Smooth muscle cell (in vitro differentiated cells): ENCODE measurements around the gene USP12. TPM values are rescaled to one million over a fixed set of nuclear protein-coding genes. Genes with fewer than 3 reads are reported as not detected.

Experiments
- DNase-seq: peaks from one replicate; lab custom pipeline; 2025; ENCODE audit not compliant: unreplicated experiment; lab: John Stamatoyannopoulos, UW
- H2AFZ ChIP-seq: fragments of 200-600 bp; sonication (generic); 2 replicates; pipeline ENCODE4 v1.6.0; 2016; ENCODE audit warnings: antibody characterized with exemption, low read depth, mild to moderate bottlenecking
- H3F3A ChIP-seq: fragments of 200-600 bp; sonication (generic); 2 replicates; pipeline ENCODE4 v1.6.0; 2017; ENCODE audit warnings: antibody characterized with exemption, low read depth
- H3K27ac ChIP-seq: fragments of 200-600 bp; sonication (generic); 2 replicates; pipeline ENCODE4 v1.5.1; 2016; ENCODE audit warnings: low read depth, mild to moderate bottlenecking
- H3K27me3 ChIP-seq: fragments of 200-600 bp; sonication (generic); 2 replicates; pipeline ENCODE4 v1.6.1; 2016; ENCODE audit warnings: low read depth, mild to moderate bottlenecking
- H3K36me3 ChIP-seq: fragments of 200-600 bp; sonication (generic); 2 replicates; pipeline ENCODE4 v1.5.1; 2016; ENCODE audit warnings: low read depth
- H3K4me1 ChIP-seq: fragments of 200-600 bp; sonication (generic); 2 replicates; pipeline ENCODE4 v1.5.1; 2016; ENCODE audit warnings: low read depth
- H3K4me2 ChIP-seq: fragments of 200-600 bp; sonication (generic); 2 replicates; pipeline ENCODE4 v1.6.0; 2016; ENCODE audit warnings: mild to moderate bottlenecking
- H3K4me3 ChIP-seq: fragments of 200-600 bp; sonication (generic); 2 replicates; pipeline ENCODE4 v1.5.1; 2016; ENCODE audit warnings: mild to moderate bottlenecking
- H3K79me2 ChIP-seq: fragments of 200-600 bp; sonication (generic); 2 replicates; pipeline ENCODE4 v1.6.0; 2016; ENCODE audit warnings: low read depth, mild to moderate bottlenecking
- H3K9ac ChIP-seq: fragments of 200-600 bp; sonication (generic); 2 replicates; pipeline ENCODE4 v1.6.0; 2016; ENCODE audit warnings: low read depth
- H3K9me3 ChIP-seq: fragments of 200-600 bp; sonication (generic); replicated peaks from 2 replicates; pipeline ENCODE4 v1.5.1; 2016; ENCODE audit warnings: low read depth
- H4K20me1 ChIP-seq: fragments of 200-600 bp; sonication (generic); 2 replicates; pipeline ENCODE4 v1.6.0; 2016; ENCODE audit warnings: low read depth
- WGBS: methylation state at CpG from one replicate; pipeline ENCODE4 v1.1.7; 2016; ENCODE audit warnings: low lambda C conversion rate; 5-methylcytosine and 5-hydroxymethylcytosine counted together
- polyA plus RNA-seq: library from polyadenylated mRNA; unstranded; fragments of >200 nt; fragmentation: Nextera tagmentation; extraction: Ambion mirVana; gene quantifications from 2 replicates; pipeline ENCODE4 v1.2.1, GENCODE V29; 2016
- total RNA-seq: library from RNA; depleted of rRNA; stranded (reverse); fragments of >200 nt; gene quantifications from 2 replicates; pipeline ENCODE4 v1.2.3, GENCODE V29; 2014
- TF ChIP-seq, protein P1 (sequence below): fragments of 200-600 bp; sonication (generic); IDR thresholded peaks from 2 replicates; pipeline ENCODE4 v1.5.1; 2017; ENCODE audit warnings: borderline replicate concordance, mild to moderate bottlenecking, antibody characterized with exemption; ENCODE audit not compliant: insufficient read depth, poor library complexity, severe bottlenecking

Gene USP12
- total and polyA plus RNA-seq, 2 experiments from 2014 or later = 11.3 to 19.9 TPM

- no peak for DNase-seq
Measured at GRCh38 chr13:27020415-27020814, 151.2 kb downstream of the USP12 start.

GRCh38 chr13:27018882-27019281, 152.7 kb downstream of the USP12 start:
- no peak for DNase-seq
- H4K20me1 ChIP-seq = no peaks in the 10 kb centered on the region
- H3K4me2 ChIP-seq = no peak overlapping the region
- no peak overlapping the region for H3K9ac ChIP-seq
- H2AFZ ChIP-seq = no peak overlapping the region
- no peaks in the 10 kb centered on the region for H3K36me3 ChIP-seq
- no peaks in the 10 kb centered on the region for H3K79me2 ChIP-seq
- 43% methylated on average over 5 of the region's 5 CpGs for WGBS
- H3K9me3 ChIP-seq = no peaks in the 10 kb centered on the region
- TF ChIP-seq, protein P1, sequence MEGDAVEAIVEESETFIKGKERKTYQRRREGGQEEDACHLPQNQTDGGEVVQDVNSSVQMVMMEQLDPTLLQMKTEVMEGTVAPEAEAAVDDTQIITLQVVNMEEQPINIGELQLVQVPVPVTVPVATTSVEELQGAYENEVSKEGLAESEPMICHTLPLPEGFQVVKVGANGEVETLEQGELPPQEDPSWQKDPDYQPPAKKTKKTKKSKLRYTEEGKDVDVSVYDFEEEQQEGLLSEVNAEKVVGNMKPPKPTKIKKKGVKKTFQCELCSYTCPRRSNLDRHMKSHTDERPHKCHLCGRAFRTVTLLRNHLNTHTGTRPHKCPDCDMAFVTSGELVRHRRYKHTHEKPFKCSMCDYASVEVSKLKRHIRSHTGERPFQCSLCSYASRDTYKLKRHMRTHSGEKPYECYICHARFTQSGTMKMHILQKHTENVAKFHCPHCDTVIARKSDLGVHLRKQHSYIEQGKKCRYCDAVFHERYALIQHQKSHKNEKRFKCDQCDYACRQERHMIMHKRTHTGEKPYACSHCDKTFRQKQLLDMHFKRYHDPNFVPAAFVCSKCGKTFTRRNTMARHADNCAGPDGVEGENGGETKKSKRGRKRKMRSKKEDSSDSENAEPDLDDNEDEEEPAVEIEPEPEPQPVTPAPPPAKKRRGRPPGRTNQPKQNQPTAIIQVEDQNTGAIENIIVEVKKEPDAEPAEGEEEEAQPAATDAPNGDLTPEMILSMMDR = no peak
- H3K4me1 ChIP-seq = no peaks in the 10 kb centered on the region
- no peaks in the 10 kb centered on the region for H3K27me3 ChIP-seq
- H3K4me3 ChIP-seq = no peak overlapping the region
- no peak overlapping the region for H3K27ac ChIP-seq
- peaks cover 6% of the 10 kb centered on the region for H3F3A ChIP-seq

More at GRCh38 chr13:27020415-27020814, 151.2 kb downstream of the USP12 start:
- Histone ChIP-seq H3K4me3 (no peak overlapping the region), H3K79me2 (no peaks in the 10 kb centered on the region), H3K4me2 (no peak overlapping the region), H2AFZ (no peak overlapping the region), H3K27ac (no peak overlapping the region), H3K9ac (no peak overlapping the region), H3K36me3 (no peaks in the 10 kb centered on the region), H3F3A (peaks cover 6% of the 10 kb centered on the region), H3K4me1 (no peaks in the 10 kb centered on the region), H3K9me3 (no peaks in the 10 kb centered on the region), H3K27me3 (no peaks in the 10 kb centered on the region), H4K20me1 (no peaks in the 10 kb centered on the region)
- TF ChIP-seq, protein P1 = no peak
- 94% methylated on average over 8 of the region's 8 CpGs for WGBS

GRCh38 chr13:27018344-27018861, 153.2 kb downstream of the USP12 start:
- Histone ChIP-seq H3K9ac (no peak overlapping the region), H3F3A (peaks cover 6% of the 10 kb centered on the region), H3K36me3 (no peaks in the 10 kb centered on the region), H3K27me3 (no peaks in the 10 kb centered on the region), H3K9me3 (no peaks in the 10 kb centered on the region), H2AFZ (no peak overlapping the region), H4K20me1 (no peaks in the 10 kb centered on the region), H3K4me2 (no peak overlapping the region), H3K27ac (no peak overlapping the region), H3K4me1 (no peaks in the 10 kb centered on the region), H3K79me2 (no peaks in the 10 kb centered on the region), H3K4me3 (no peak overlapping the region)
- TF ChIP-seq, protein P1 = no peak
- DNase-seq = no peak
- 65% methylated on average over 8 of the region's 8 CpGs for WGBS

- no peak for DNase-seq
- no peaks in the 10 kb centered on the region for H3K79me2 ChIP-seq
- H3K27ac ChIP-seq = no peak overlapping the region
- no peaks in the 10 kb centered on the region for H3K36me3 ChIP-seq
- TF ChIP-seq, protein P1 = no peak
- H3F3A ChIP-seq = peaks cover 3% of the 10 kb centered on the region
- no peaks in the 10 kb centered on the region for H4K20me1 ChIP-seq
- no peak overlapping the region for H2AFZ ChIP-seq
- no peak overlapping the region for H3K9ac ChIP-seq
- H3K4me3 ChIP-seq = no peak overlapping the region
- no peaks in the 10 kb centered on the region for H3K4me1 ChIP-seq
- no peaks in the 10 kb centered on the region for H3K9me3 ChIP-seq
- 45% methylated on average over 4 of the region's 4 CpGs for WGBS
- H3K27me3 ChIP-seq = no peaks in the 10 kb centered on the region
- no peak overlapping the region for H3K4me2 ChIP-seq
Measured at GRCh38 chr13:27016875-27017274, 154.7 kb downstream of the USP12 start.
